ENCODE measurements around the gene YWHAQ. TPM values are rescaled to one million over a fixed set of nuclear protein-coding genes. Genes with fewer than 3 reads are reported as not detected.
A peak's percentile ranks its signal among the peaks of the same experiment; 100 is the strongest.
"Not testable (repeated sequence)": the region's sequence is repeated elsewhere in the genome, so short reads cannot be mapped to it uniquely, and the experiment has no call there.

Gene YWHAQ
- total RNA-seq, 1 donor from 2014 or later, result 533 TPM

- Mint-ChIP-seq H3K4me3 (ENCODE audit: unreplicated experiment) (no peak overlapping the region), H3K9me3 (ENCODE audit: unreplicated experiment) (peaks cover 9% of the 10 kb centered on the region), H3K27me3 (ENCODE audit: unreplicated experiment) (no peaks in the 10 kb centered on the region), H3K36me3 (ENCODE audit: unreplicated experiment) (peaks cover 24% of the 10 kb centered on the region), H3K27ac (ENCODE audit: unreplicated experiment) (no peak overlapping the region), H3K4me1 (ENCODE audit: low read depth, unreplicated experiment) (peaks cover 10% of the 10 kb centered on the region)
- no peak for DNase-seq
- no peak for TF ChIP-seq CTCF (IDR thresholded peaks at IDR 0.05; ENCODE audit: partially characterized antibody, unreplicated experiment)
These were observed 34.0 kb downstream of the YWHAQ start for GRCh38 chr2:9596621-9597311.

DNA sequence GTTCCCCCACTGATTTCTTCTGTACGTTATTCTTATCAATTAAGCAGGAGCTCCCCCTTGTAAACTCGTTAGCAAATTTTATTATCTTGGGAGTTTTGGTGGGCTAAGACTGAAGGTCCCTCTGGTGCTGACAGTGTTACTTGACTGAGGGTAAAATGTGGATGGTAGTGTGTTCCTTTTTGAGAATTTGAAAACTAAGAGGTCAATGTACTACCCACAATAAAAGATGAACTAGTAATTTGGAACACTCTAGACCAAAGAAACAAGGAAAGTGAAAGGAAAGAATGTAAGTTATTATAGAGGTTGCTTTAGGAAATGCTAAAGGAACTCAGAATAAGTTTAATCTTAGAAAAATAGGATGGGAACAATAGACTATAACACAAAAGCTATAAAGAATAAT, 35.1 kb downstream of the YWHAQ start:
- Mint-ChIP-seq H3K36me3 (ENCODE audit: unreplicated experiment) (peaks cover 24% of the 10 kb centered on the region), H3K4me3 (ENCODE audit: unreplicated experiment) (no peak overlapping the region), H3K4me1 (ENCODE audit: low read depth, unreplicated experiment) (peaks cover 10% of the 10 kb centered on the region), H3K9me3 (ENCODE audit: unreplicated experiment) (peaks cover 9% of the 10 kb centered on the region), H3K27me3 (ENCODE audit: unreplicated experiment) (no peaks in the 10 kb centered on the region), H3K27ac (ENCODE audit: unreplicated experiment) (no peak overlapping the region)
- TF ChIP-seq CTCF (IDR thresholded peaks at IDR 0.05; ENCODE audit: partially characterized antibody, unreplicated experiment), result no peak
- DNase-seq, result no peak

GRCh38 chr2:9595256-9595655, 35.5 kb downstream of the YWHAQ start:
- H3K27me3 Mint-ChIP-seq (ENCODE audit: unreplicated experiment); H3K4me3 Mint-ChIP-seq (ENCODE audit: unreplicated experiment); H3K4me1 Mint-ChIP-seq (ENCODE audit: low read depth, unreplicated experiment); H3K9me3 Mint-ChIP-seq (ENCODE audit: unreplicated experiment); DNase-seq; H3K27ac Mint-ChIP-seq (ENCODE audit: unreplicated experiment): not testable (repeated sequence)
- H3K36me3 Mint-ChIP-seq (ENCODE audit: unreplicated experiment), result peaks cover 24% of the 10 kb centered on the region

DNA sequence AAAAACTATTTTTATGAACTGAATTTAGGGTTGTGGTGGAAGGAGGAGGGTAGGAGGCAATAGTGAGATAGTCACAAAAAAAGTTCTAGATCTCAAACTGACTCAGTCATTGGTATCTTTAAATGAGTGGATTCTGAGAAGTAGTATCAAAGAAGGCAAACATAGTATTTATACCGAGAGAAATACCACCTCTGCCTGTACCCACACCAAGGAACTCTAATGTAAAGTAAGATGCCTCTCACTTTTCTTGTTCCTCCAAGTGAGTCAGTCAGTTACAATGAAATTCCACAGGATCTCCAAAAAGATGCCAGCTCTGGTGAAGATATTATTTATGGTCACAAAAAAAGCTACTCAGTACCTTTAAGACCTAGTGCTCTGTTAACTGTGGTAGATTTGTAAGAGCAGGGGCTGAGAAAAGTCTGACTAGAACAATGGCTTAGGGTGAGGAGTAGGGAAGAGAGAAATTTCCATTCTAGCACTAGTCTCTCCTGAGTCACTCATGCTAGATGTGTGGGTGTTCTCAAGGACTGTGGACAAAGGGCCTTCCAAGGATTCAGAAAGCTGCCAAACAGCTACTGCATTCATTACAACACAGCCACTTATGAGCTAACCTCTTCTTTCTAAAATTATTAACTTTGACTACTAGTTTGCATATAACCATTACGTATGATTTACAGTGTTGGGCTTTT, 36.3 kb downstream of the YWHAQ start:
- Mint-ChIP-seq H3K27ac (ENCODE audit: unreplicated experiment) (peak overlapping the region; percentile 54), H3K27me3 (ENCODE audit: unreplicated experiment) (no peaks in the 10 kb centered on the region), H3K4me3 (ENCODE audit: unreplicated experiment) (no peak overlapping the region), H3K4me1 (ENCODE audit: low read depth, unreplicated experiment) (peaks cover 10% of the 10 kb centered on the region), H3K9me3 (ENCODE audit: unreplicated experiment) (peaks cover 5% of the 10 kb centered on the region), H3K36me3 (ENCODE audit: unreplicated experiment) (peaks cover 16% of the 10 kb centered on the region)
- DNase-seq, result no peak
- TF ChIP-seq CTCF (IDR thresholded peaks at IDR 0.05; ENCODE audit: partially characterized antibody, unreplicated experiment), result no peak

DNA sequence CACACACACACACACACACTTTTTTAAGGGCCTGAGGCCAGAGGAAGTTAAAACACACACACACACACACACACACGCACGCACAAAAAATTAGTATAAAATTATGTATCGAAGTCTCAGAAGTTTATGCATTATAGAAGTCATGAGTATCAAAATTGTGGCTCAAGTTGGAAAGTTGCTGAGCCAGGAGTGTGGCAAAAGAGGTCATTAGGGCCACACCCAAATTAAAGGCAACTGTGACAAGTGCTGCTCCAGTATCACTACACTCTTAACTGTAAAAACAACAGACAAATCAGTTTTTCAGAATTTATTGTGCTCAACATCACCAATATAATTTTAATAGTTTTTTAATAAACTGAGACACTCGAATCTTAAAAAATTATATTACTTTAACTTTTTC, 36.9 kb downstream of the YWHAQ start:
- H3K9me3 Mint-ChIP-seq (ENCODE audit: unreplicated experiment), result peaks cover 3% of the 10 kb centered on the region
- H3K36me3 Mint-ChIP-seq (ENCODE audit: unreplicated experiment), result peaks cover 12% of the 10 kb centered on the region
- no peak for DNase-seq
- no peaks in the 10 kb centered on the region for H3K27me3 Mint-ChIP-seq (ENCODE audit: unreplicated experiment)
- H3K4me3 Mint-ChIP-seq (ENCODE audit: unreplicated experiment), result no peak overlapping the region
- no peak for TF ChIP-seq CTCF (IDR thresholded peaks at IDR 0.05; ENCODE audit: partially characterized antibody, unreplicated experiment)
- H3K27ac Mint-ChIP-seq (ENCODE audit: unreplicated experiment), result no peak overlapping the region
- peaks cover 10% of the 10 kb centered on the region for H3K4me1 Mint-ChIP-seq (ENCODE audit: low read depth, unreplicated experiment)
